ENCODE measurements around the gene CFD. TPM values are rescaled to one million over a fixed set of nuclear protein-coding genes. Genes with fewer than 3 reads are reported as not detected.

The CFD gene
- polyA plus RNA-seq, 1 of the 3 experiments (the other 2 are of a cell fraction): 2.5 TPM

GRCh38 chr19:863315-863620 is 3.8 kb downstream of the CFD start:
- Histone ChIP-seq H3K4me3 (ENCODE audit: low read depth in 2 of 2, low read length in 1 of 2) (no peak overlapping the region), H3K4me2 (no peak overlapping the region), H4K20me1 (ENCODE audit: insufficient read depth) (no peaks in the 10 kb centered on the region), H3K27ac (ENCODE audit: low read depth in 2 of 2, low read length in 1 of 2) (no peak overlapping the region), H3K27me3 (ENCODE audit: insufficient read depth) (peaks cover 18% of the 10 kb centered on the region), H2AFZ (ENCODE audit: low read depth) (no peak overlapping the region), H3K36me3 (replicated peaks in 1 of 2; ENCODE audit: control insufficient read depth in 1 of 2, insufficient read depth in 2 of 2, low read length in 1 of 2) (peaks cover 0 to 9% of the 10 kb centered on the region in 2 experiments), H3K9ac (no peak overlapping the region), H3K79me2 (ENCODE audit: insufficient read depth) (no peaks in the 10 kb centered on the region), H3K9me2 (no peaks in the 10 kb centered on the region), H3K4me1 (ENCODE audit: control insufficient read depth in 1 of 2, insufficient read depth in 2 of 2, low read depth in 1 of 2, low read length in 1 of 2) (peaks cover 0 to 4% of the 10 kb centered on the region in 2 experiments; a peak in 1 of 4 replicates), H3F3A (replicated peaks; ENCODE audit: insufficient read depth) (peaks cover 7% of the 10 kb centered on the region), H3K9me3 (no peaks in the 10 kb centered on the region)
- no peak for DNase-seq
- ChIA-PET POLR2A (interaction anchor here (1.2 kb wide), 1 partner anchor 133 kb away, joined by 3 read pairs; no protein-coding TSS in a partner anchor), CTCF (interaction anchor here (0.6 to 2.5 kb wide), 40 partner anchors 8 to 218 kb away, joined by 3 to 29 read pairs (median 4); partner anchors contain the start of genes ELANE, KISS1R, MED16 and R3HDM4)
- TF ChIP-seq YY1 (IDR thresholded peaks at IDR 0.05; ENCODE audit: low read depth) (no peak), FOXJ3 (CRISPR knock-in tag; IDR thresholded peaks at IDR 0.05) (no peak), MEF2A (IDR thresholded peaks at IDR 0.05; ENCODE audit: borderline replicate concordance, low read depth) (no peak), GABPA (IDR thresholded peaks at IDR 0.05; ENCODE audit: low read depth) (no peak), FOSL2 (IDR thresholded peaks at IDR 0.05; ENCODE audit: borderline replicate concordance, low read depth) (no peak), MAX (IDR thresholded peaks at IDR 0.05; ENCODE audit: low read depth) (no peak), NFIC (IDR thresholded peaks at IDR 0.05; ENCODE audit: borderline replicate concordance) (no peak), FOXM1 (IDR thresholded peaks at IDR 0.05; ENCODE audit: low read depth) (no peak), TCF12 (IDR thresholded peaks at IDR 0.05) (no peak), NRF1 (IDR thresholded peaks at IDR 0.05; ENCODE audit: low read depth, low read length) (no peak), USF1 (IDR thresholded peaks at IDR 0.05; ENCODE audit: borderline replicate concordance, low read depth) (no peak), MXI1 (IDR thresholded peaks at IDR 0.05; ENCODE audit: low read depth, low read length) (no peak), RCOR1 (IDR thresholded peaks at IDR 0.05; ENCODE audit: low read length) (no peak), GATA2 (CRISPR knock-in tag; IDR thresholded peaks at IDR 0.05) (no peak), CTCF (IDR thresholded peaks at IDR 0.05) (no peak), CHD2 (IDR thresholded peaks at IDR 0.05; ENCODE audit: low read length, partially characterized antibody) (no peak), RFX5 (IDR thresholded peaks at IDR 0.05; ENCODE audit: low read length) (no peak)
- WGBS (ENCODE audit: low lambda C conversion rate): 73% methylated on average over 7 of the region's 7 CpGs

- no peak for DNase-seq
- Histone ChIP-seq H3F3A (replicated peaks; ENCODE audit: insufficient read depth) (peaks cover 18% of the 10 kb centered on the region), H3K4me2 (no peak overlapping the region), H4K20me1 (ENCODE audit: insufficient read depth) (no peaks in the 10 kb centered on the region), H3K4me1 (ENCODE audit: control insufficient read depth in 1 of 2, insufficient read depth in 2 of 2, low read depth in 1 of 2, low read length in 1 of 2) (peaks cover 4 to 12% of the 10 kb centered on the region in 2 experiments; a peak in 2 of 4 replicates), H3K36me3 (replicated peaks in 1 of 2; ENCODE audit: control insufficient read depth in 1 of 2, insufficient read depth in 2 of 2, low read length in 1 of 2) (peaks cover 0 to 27% of the 10 kb centered on the region in 2 experiments), H2AFZ (ENCODE audit: low read depth) (no peak overlapping the region), H3K9me2 (no peaks in the 10 kb centered on the region), H3K27ac (ENCODE audit: low read depth in 2 of 2, low read length in 1 of 2) (no peak overlapping the region), H3K27me3 (ENCODE audit: insufficient read depth) (no peaks in the 10 kb centered on the region), H3K9ac (no peak overlapping the region), H3K9me3 (no peaks in the 10 kb centered on the region), H3K4me3 (ENCODE audit: low read depth in 2 of 2, low read length in 1 of 2) (no peak overlapping the region), H3K79me2 (ENCODE audit: insufficient read depth) (no peaks in the 10 kb centered on the region)
- ChIA-PET CTCF (interaction anchor here (0.7 kb wide), 1 partner anchor 19 kb away, joined by 4 read pairs; no protein-coding TSS in a partner anchor), POLR2A (no interaction called here)
- TF ChIP-seq GATA2 (CRISPR knock-in tag; IDR thresholded peaks at IDR 0.05) (no peak), CHD2 (IDR thresholded peaks at IDR 0.05; ENCODE audit: low read length, partially characterized antibody) (no peak), MXI1 (IDR thresholded peaks at IDR 0.05; ENCODE audit: low read depth, low read length) (no peak), ELF1 (IDR thresholded peaks at IDR 0.05) (no peak), RXRA (IDR thresholded peaks at IDR 0.05; ENCODE audit: borderline replicate concordance, low read depth) (no peak), RAD21 (IDR thresholded peaks at IDR 0.05; ENCODE audit: low read length) (no peak), NFIC (IDR thresholded peaks at IDR 0.05; ENCODE audit: borderline replicate concordance) (no peak), MAX (IDR thresholded peaks at IDR 0.05; ENCODE audit: low read depth) (no peak), IRF3 (IDR thresholded peaks at IDR 0.05; ENCODE audit: low read depth, low read length) (no peak), TAF1 (IDR thresholded peaks at IDR 0.05; ENCODE audit: borderline replicate concordance, low read depth, low read length) (no peak)
- 91% methylated on average over 34 of the region's 38 CpGs for WGBS (ENCODE audit: low lambda C conversion rate)
Observed at GRCh38 chr19:866769-867300, 7.4 kb downstream of the CFD start.

Data from SK-N-SH (cell line).